ENCODE data around the gene AP5B1. TPM values are rescaled to one million over a fixed set of nuclear protein-coding genes. Genes with fewer than 3 reads are reported as not detected.
A peak's percentile ranks its signal among the peaks of the same experiment; 100 is the strongest.

AP5B1 gene
- total RNA-seq, 1 experiment from 2014 or later = 24.2 TPM

GRCh38 chr11:65821107-65821506, 40.3 kb upstream of the AP5B1 start:
- ChIA-PET POLR2A (ENCODE audit: unreplicated experiment) (no interaction called here), CTCF (no interaction called here)
- no peak for DNase-seq
- H3K27ac ChIP-seq (ENCODE audit: low read length) = no peak overlapping the region
- H3K79me2 ChIP-seq (ENCODE audit: low read length) = no peaks in the 10 kb centered on the region
- no peaks in the 10 kb centered on the region for H3K9me3 ChIP-seq (ENCODE audit: low read length)
- no peak overlapping the region for H2AFZ ChIP-seq (ENCODE audit: low read length)
- ATAC-seq = no peak
- no peaks in the 10 kb centered on the region for H3K9me2 ChIP-seq (replicated peaks; ENCODE audit: low read length)
- no peak overlapping the region for H3K4me3 ChIP-seq (ENCODE audit: low read length)
- TF ChIP-seq CTCF (conservative IDR thresholded peaks at IDR 0.05; ENCODE audit: low read depth, low read length) (no peak), EZH2phosphoT487 (IDR thresholded peaks at IDR 0.05; ENCODE audit: borderline replicate concordance, low read length) (no peak), EZH2 (IDR thresholded peaks at IDR 0.05; ENCODE audit: low read length, unreplicated experiment) (no peak)
- peaks cover 4% of the 10 kb centered on the region; the same call in 1 of the 2 replicates for H3K4me1 ChIP-seq (ENCODE audit: insufficient read depth, low read length)
- intact Hi-C loops (cut with micrococcal nuclease) = no loop called here
- no peaks in the 10 kb centered on the region for H3K36me3 ChIP-seq (ENCODE audit: low read depth, low read length)
- no TSS peak for BruUV-seq (replicated peaks)
- H3K4me2 ChIP-seq (ENCODE audit: low read length) = no peak overlapping the region
- no peak overlapping the region for H3K9ac ChIP-seq (ENCODE audit: low read length)
- no peaks in the 10 kb centered on the region for H4K20me1 ChIP-seq (ENCODE audit: low read length)
- H3F3A ChIP-seq (ENCODE audit: low read length, unreplicated experiment) = no peaks in the 10 kb centered on the region
- no peaks in the 10 kb centered on the region for H3K27me3 ChIP-seq (ENCODE audit: low read length)

- CTCF ChIA-PET = interaction anchor here (0.6 to 3.6 kb wide), 11 partner anchors 9 to 549 kb away, joined by 3 to 44 read pairs (median 6); partner anchors contain the start of genes AP5B1 and KAT5
Measured at GRCh38 chr11:65817835-65818680, 37.3 kb upstream of the AP5B1 start.

More at GRCh38 chr11:65817835-65818680, 37.3 kb upstream of the AP5B1 start:
- Histone ChIP-seq H3K36me3 (ENCODE audit: low read depth, low read length) (no peaks in the 10 kb centered on the region), H3K9ac (ENCODE audit: low read length) (peak overlapping the region; percentile 61), H4K20me1 (ENCODE audit: low read length) (no peaks in the 10 kb centered on the region), H3K4me2 (ENCODE audit: low read length) (peak overlapping the region; percentile 82), H3K9me2 (replicated peaks; ENCODE audit: low read length) (no peaks in the 10 kb centered on the region), H3K4me3 (ENCODE audit: low read length) (peak overlapping the region; percentile 77), H3K27ac (ENCODE audit: low read length) (peak overlapping the region; percentile 52), H3F3A (ENCODE audit: low read length, unreplicated experiment) (no peaks in the 10 kb centered on the region), H3K9me3 (ENCODE audit: low read length) (no peaks in the 10 kb centered on the region), H2AFZ (ENCODE audit: low read length) (peak overlapping the region; percentile 84), H3K4me1 (ENCODE audit: insufficient read depth, low read length) (peaks cover 4% of the 10 kb centered on the region; the same call in 1 of the 2 replicates), H3K27me3 (ENCODE audit: low read length) (no peaks in the 10 kb centered on the region), H3K79me2 (ENCODE audit: low read length) (no peaks in the 10 kb centered on the region)
- intact Hi-C loops (cut with micrococcal nuclease) = loop anchor here (1.0 kb wide), 4 partner anchors 38 to 112 kb away; partner anchors contain the start of gene AP5B1
- no TSS peak for BruUV-seq (replicated peaks)
- POLR2A ChIA-PET (ENCODE audit: unreplicated experiment) = interaction anchor here (0.7 kb wide), 1 partner anchor 271 kb away, joined by 3 read pairs; no protein-coding TSS in a partner anchor
- TF ChIP-seq EZH2phosphoT487 (IDR thresholded peaks at IDR 0.05; ENCODE audit: borderline replicate concordance, low read length) (no peak), CTCF (conservative IDR thresholded peaks at IDR 0.05; ENCODE audit: low read depth, low read length) (peak; percentile 98)
- peak; percentile 85 for ATAC-seq
- peak; percentile 94 for DNase-seq
